ENCODE data around the gene TNXB. TPM values are rescaled to one million over a fixed set of nuclear protein-coding genes. Genes with fewer than 3 reads are reported as not detected.

The TNXB gene
- total RNA-seq, 1 donor from 2014 or later: 207 TPM

GRCh38 chr6:32089082-32089828, 19.9 kb downstream of the TNXB start:
- intact Hi-C loops (cut with DNase I): no loop called here
- Histone ChIP-seq H3K27ac (peak overlapping the region; percentile 96), H3K9me3 (no peaks in the 10 kb centered on the region), H3K27me3 (no peaks in the 10 kb centered on the region), H3K4me1 (peaks cover 40% of the 10 kb centered on the region), H3K4me3 (no peak overlapping the region), H3K36me3 (no peaks in the 10 kb centered on the region)
- TF ChIP-seq, protein P1, sequence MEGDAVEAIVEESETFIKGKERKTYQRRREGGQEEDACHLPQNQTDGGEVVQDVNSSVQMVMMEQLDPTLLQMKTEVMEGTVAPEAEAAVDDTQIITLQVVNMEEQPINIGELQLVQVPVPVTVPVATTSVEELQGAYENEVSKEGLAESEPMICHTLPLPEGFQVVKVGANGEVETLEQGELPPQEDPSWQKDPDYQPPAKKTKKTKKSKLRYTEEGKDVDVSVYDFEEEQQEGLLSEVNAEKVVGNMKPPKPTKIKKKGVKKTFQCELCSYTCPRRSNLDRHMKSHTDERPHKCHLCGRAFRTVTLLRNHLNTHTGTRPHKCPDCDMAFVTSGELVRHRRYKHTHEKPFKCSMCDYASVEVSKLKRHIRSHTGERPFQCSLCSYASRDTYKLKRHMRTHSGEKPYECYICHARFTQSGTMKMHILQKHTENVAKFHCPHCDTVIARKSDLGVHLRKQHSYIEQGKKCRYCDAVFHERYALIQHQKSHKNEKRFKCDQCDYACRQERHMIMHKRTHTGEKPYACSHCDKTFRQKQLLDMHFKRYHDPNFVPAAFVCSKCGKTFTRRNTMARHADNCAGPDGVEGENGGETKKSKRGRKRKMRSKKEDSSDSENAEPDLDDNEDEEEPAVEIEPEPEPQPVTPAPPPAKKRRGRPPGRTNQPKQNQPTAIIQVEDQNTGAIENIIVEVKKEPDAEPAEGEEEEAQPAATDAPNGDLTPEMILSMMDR (IDR thresholded peaks at IDR 0.05): no peak
- no peak for TF ChIP-seq POLR2AphosphoS5 (IDR thresholded peaks at IDR 0.05; ENCODE audit: insufficient read depth in 1 of 2, low read depth in 1 of 2)
- no peak for TF ChIP-seq POLR2A (IDR thresholded peaks at IDR 0.05)
- no peak for DNase-seq (ENCODE audit: extremely low spot score in 2 of 2)

- intact Hi-C loops (cut with DNase I): no loop called here
- peaks cover 41% of the 10 kb centered on the region for H3K4me1 ChIP-seq
- peak in 1 of 2 donors; percentile 9 for TF ChIP-seq POLR2AphosphoS5 (IDR thresholded peaks at IDR 0.05; ENCODE audit: insufficient read depth in 1 of 2, low read depth in 1 of 2)
- TF ChIP-seq POLR2A (IDR thresholded peaks at IDR 0.05): no peak
- TF ChIP-seq, protein P1 (IDR thresholded peaks at IDR 0.05): no peak
Measured at GRCh38 chr6:32088487-32089049, 20.6 kb downstream of the TNXB start.

DNA sequence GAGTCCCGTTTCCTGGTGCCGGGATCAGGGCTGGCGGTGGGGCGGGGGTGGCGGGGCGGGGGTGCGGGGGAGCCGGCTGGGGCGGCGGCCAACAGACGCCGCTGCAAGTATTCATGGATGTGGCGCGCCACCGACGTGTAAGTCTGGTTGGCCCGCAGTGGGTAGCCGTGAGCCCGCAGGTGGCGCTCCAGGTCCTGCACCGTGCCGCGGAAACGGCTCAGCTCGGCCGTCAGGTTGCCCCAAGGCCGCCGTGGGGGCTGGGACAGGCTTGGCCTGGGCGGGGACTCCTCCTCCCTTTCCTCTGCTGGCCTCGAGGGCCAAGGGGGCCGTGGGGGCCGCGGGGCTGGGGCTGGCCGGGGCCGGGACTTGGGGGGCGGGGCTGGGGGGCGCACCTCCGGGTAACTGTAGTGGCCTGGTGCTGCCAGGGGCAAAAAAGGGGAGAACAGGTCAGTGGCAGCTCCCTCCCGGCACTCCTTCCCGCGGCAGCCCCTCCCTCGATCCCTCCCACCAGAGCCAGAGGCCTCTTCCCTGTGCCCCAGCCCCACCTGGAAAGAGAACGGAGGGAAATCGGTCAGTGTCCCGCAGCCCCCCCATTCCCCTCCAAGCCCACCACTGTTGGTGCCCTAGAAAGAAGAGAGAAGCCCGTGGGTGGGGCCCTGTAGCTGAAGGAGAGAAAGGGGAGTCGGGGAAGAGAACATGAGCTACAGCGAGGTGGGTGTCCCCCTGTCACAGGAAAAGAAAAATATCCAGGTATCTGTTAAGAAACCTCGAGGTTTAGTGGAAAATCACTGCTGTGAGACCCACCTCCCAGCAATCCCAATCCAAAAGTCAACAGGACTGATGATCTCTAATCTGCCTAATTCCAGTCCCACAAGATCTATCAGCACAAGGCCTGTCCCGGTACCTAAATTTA, 21.3 kb downstream of the TNXB start:
- Histone ChIP-seq H3K27me3 (no peaks in the 10 kb centered on the region), H3K27ac (peak overlapping the region; percentile 96), H3K4me1 (peaks cover 46% of the 10 kb centered on the region), H3K9me3 (no peaks in the 10 kb centered on the region), H3K4me3 (peak overlapping the region; percentile 32 to 37), H3K36me3 (peaks cover 0 to 7% of the 10 kb centered on the region in 2 donors)
- intact Hi-C loops (cut with DNase I): loop anchor here (2.0 kb wide), 1 partner anchor 23 kb away; no protein-coding TSS in a partner anchor
- DNase-seq (ENCODE audit: extremely low spot score in 2 of 2): no peak
- TF ChIP-seq, protein P1 (IDR thresholded peaks at IDR 0.05): peak in 2 of 3 experiments; percentile 25 to 53
- TF ChIP-seq POLR2A (IDR thresholded peaks at IDR 0.05): no peak
- TF ChIP-seq POLR2AphosphoS5 (IDR thresholded peaks at IDR 0.05; ENCODE audit: insufficient read depth in 1 of 2, low read depth in 1 of 2): no peak

More at GRCh38 chr6:32088487-32089049, 20.6 kb downstream of the TNXB start:
- Histone ChIP-seq H3K27ac (peak overlapping the region; percentile 96), H3K27me3 (no peaks in the 10 kb centered on the region), H3K36me3 (peaks cover 0 to 4% of the 10 kb centered on the region in 2 donors), H3K4me3 (no peak overlapping the region), H3K9me3 (no peaks in the 10 kb centered on the region)
- no peak for DNase-seq (ENCODE audit: extremely low spot score in 2 of 2)

GRCh38 chr6:32086661-32087573, 22.2 kb downstream of the TNXB start:
- intact Hi-C loops (cut with DNase I): loop anchor here (2.0 kb wide), 1 partner anchor 24 kb away; no protein-coding TSS in a partner anchor
- H3K4me1 ChIP-seq: peaks cover 46% of the 10 kb centered on the region
- TF ChIP-seq POLR2A (IDR thresholded peaks at IDR 0.05): no peak
- TF ChIP-seq, protein P1 (IDR thresholded peaks at IDR 0.05): peak in 1 of 3 experiments; percentile 11
- peak in 1 of 2 donors; percentile 39 for TF ChIP-seq POLR2AphosphoS5 (IDR thresholded peaks at IDR 0.05; ENCODE audit: insufficient read depth in 1 of 2, low read depth in 1 of 2)

More at GRCh38 chr6:32086661-32087573, 22.2 kb downstream of the TNXB start:
- peak overlapping the region; percentile 96 for H3K27ac ChIP-seq
- no peak for DNase-seq (ENCODE audit: extremely low spot score in 2 of 2)
- peaks cover 0 to 7% of the 10 kb centered on the region in 2 donors for H3K36me3 ChIP-seq
- peak overlapping the region; percentile 32 to 37 for H3K4me3 ChIP-seq
- no peaks in the 10 kb centered on the region for H3K9me3 ChIP-seq
- no peaks in the 10 kb centered on the region for H3K27me3 ChIP-seq
